AG09319 (cell line): Measurements from ENCODE around the gene FLYWCH1.
A peak's percentile ranks its signal among the peaks of the same experiment; 100 is the strongest.

Source experiments
- DNase-seq: peaks from one replicate; pipeline ENCODE4 v3.0.0-alpha.2; 2010; ENCODE audit warnings: low read depth; ENCODE audit errors: extremely low read depth
- TF ChIP-seq, protein P1 (sequence below): IDR thresholded peaks from 2 replicates; pipeline ENCODE4 v1.5.1; 2011; ENCODE audit warnings: low read depth, mild to moderate bottlenecking, inconsistent platforms, low read length, moderate library complexity

FLYWCH1 gene

DNA sequence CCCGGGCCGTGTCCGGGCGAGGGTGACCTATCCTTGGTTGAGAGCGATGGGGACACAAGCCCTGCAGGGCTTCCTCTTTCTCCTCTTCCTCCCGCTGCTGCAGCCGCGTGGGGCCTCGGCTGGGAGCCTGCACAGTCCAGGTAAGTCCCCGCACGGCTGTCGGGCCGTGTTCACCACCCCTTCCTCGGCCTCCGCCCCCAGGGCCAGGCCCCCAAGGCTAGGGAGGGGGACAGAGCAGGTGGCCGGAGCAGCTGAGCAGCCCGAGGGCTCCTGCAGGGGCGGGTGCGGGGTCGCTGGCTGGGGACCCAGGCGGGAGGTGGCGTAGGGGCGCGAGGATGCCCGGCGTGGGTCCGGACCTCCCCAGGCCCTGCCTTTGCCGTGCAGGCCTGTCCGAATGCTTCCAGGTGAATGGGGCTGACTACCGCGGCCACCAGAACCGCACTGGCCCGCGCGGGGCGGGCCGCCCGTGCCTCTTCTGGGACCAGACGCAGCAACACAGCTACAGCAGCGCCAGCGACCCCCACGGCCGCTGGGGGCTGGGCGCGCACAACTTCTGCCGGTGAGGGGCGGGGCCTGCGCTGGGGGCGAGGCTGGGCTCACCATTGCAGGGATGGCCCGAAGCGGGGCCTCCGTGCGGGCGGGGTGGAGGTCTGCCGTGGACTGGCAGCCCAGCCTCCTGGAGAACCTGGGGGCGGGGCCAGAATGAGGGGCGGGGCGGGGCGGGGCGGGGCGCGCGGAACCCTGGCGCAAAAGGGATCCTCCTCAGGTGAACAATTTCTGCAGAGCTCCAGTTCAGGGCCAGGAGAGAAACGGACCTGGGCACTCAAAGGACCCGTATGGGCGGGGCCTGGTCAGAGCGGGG lies 53.0 kb downstream of the FLYWCH1 start:
- TF ChIP-seq, protein P1, sequence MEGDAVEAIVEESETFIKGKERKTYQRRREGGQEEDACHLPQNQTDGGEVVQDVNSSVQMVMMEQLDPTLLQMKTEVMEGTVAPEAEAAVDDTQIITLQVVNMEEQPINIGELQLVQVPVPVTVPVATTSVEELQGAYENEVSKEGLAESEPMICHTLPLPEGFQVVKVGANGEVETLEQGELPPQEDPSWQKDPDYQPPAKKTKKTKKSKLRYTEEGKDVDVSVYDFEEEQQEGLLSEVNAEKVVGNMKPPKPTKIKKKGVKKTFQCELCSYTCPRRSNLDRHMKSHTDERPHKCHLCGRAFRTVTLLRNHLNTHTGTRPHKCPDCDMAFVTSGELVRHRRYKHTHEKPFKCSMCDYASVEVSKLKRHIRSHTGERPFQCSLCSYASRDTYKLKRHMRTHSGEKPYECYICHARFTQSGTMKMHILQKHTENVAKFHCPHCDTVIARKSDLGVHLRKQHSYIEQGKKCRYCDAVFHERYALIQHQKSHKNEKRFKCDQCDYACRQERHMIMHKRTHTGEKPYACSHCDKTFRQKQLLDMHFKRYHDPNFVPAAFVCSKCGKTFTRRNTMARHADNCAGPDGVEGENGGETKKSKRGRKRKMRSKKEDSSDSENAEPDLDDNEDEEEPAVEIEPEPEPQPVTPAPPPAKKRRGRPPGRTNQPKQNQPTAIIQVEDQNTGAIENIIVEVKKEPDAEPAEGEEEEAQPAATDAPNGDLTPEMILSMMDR: no peak
- no peak for DNase-seq

DNA sequence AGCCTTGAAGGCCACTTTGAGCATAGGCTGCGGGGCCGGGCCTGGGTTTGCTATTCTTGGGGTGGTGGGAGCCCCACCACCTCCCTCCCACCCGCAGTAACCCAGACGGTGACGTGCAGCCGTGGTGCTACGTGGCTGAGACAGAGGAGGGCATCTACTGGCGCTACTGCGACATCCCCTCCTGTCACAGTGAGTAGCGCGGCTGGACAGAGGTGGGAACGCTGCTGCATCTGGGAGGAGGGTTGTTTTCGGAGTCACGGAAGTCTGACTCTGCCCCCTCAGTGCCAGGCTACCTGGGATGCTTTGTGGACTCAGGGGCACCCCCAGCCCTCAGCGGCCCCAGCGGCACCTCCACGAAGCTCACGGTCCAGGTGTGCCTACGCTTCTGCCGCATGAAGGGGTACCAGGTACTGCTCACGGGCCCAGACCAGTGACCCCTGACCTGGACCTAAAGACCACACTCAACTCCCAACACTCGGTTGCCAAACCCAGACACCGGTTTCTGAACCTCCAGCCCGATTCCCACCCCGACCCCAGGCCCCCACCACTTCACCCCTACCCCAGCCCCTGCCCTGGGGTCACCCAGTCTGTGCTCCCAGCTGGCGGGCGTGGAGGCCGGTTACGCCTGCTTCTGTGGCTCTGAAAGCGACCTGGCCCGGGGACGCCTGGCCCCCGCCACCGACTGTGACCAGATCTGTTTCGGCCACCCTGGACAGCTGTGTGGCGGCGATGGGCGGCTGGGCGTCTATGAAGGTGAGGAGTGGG lies 54.5 kb downstream of the FLYWCH1 start:
- DNase-seq: no peak

GRCh38 chr16:2966808-2967191 lies 55.1 kb downstream of the FLYWCH1 start:
- DNase-seq: no peak
- TF ChIP-seq, protein P1: peak; percentile 5

More for the DNA sequence above, 54.5 kb downstream of the FLYWCH1 start:
- TF ChIP-seq, protein P1: no peak

DNA sequence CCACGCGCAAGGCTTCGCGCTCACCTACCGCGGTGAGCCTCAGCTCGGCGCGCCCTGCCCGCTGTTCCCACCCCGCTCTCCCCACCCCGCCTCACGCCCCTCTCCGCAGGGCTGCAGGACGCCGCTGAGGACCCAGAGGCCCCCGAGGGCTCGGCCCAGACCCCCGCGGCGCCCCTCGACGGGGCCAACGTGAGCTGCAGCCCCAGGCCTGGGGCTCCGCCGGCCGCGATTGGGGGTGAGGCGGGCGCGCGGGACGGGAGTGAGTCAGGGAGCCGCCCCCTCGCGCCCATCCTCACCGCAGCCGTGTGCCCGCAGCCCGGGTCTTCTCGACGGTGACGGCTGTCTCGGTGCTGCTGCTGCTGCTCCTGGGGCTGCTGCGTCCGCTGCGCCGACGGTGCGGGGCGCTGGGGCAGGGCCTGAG lies 55.5 kb downstream of the FLYWCH1 start:
- no peak for DNase-seq
- TF ChIP-seq, protein P1: no peak

- no peak for DNase-seq
- TF ChIP-seq, protein P1: no peak
Observed at GRCh38 chr16:2967721-2968161, 56.0 kb downstream of the FLYWCH1 start.

DNA sequence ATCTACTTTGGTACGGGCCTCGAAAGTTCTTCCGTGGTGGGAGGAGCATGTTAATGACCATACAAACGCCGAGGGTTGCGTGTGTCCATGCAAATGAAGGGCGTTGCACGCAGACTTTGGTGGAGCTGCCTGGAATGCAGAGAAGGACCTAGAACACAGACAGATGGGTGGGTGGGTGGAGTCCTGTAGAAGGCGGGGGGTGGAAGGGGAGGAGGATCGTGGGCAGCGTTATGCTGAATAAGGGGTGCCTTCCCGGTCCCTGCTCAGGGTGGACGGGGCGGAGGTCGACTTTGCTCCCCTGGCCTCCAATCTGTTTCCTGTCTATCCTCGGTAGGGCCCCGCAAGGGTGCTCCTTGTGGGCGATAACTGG lies 56.6 kb downstream of the FLYWCH1 start:
- no peak for DNase-seq
- TF ChIP-seq, protein P1: no peak
